ENCODE data around the gene SMPD3. TPM values are rescaled to one million over a fixed set of nuclear protein-coding genes. Genes with fewer than 3 reads are reported as not detected.
A peak's percentile ranks its signal among the peaks of the same experiment; 100 is the strongest.

The SMPD3 gene
- total RNA-seq, 1 donor from 2014 or later: 85.4 TPM

DNA sequence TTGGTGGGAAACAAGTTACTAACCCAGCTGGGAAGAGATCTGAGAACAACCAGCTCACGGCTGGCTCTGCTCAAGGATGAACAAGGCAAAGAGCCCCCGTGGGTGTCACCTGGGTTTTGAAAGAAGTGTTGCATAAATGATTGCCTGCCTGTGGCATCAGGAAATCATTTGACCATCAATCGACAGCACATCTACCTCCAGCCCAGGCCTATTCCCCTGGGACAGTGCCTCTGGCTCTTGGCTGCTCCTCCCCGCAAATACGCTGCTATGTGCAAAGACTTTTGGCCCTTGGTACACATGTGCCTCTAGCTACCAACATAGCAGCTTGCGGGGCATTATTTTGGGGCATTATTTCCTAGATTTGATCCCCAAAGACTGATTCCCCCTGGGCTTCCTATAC, 39.4 kb upstream of the SMPD3 start:
- H3K9me3 Mint-ChIP-seq (ENCODE audit: unreplicated experiment): no peaks in the 10 kb centered on the region
- no peaks in the 10 kb centered on the region for H3K27me3 Mint-ChIP-seq (ENCODE audit: unreplicated experiment)
- H3K27ac Mint-ChIP-seq (ENCODE audit: unreplicated experiment): no peak overlapping the region
- peaks cover 5% of the 10 kb centered on the region for H3K4me1 Mint-ChIP-seq (ENCODE audit: low read depth, unreplicated experiment)
- H3K4me3 Mint-ChIP-seq (ENCODE audit: unreplicated experiment): no peak overlapping the region
- DNase-seq: no peak
- no peak for TF ChIP-seq CTCF (IDR thresholded peaks at IDR 0.05; ENCODE audit: partially characterized antibody, unreplicated experiment)
- H3K36me3 Mint-ChIP-seq (ENCODE audit: unreplicated experiment): no peaks in the 10 kb centered on the region

DNA sequence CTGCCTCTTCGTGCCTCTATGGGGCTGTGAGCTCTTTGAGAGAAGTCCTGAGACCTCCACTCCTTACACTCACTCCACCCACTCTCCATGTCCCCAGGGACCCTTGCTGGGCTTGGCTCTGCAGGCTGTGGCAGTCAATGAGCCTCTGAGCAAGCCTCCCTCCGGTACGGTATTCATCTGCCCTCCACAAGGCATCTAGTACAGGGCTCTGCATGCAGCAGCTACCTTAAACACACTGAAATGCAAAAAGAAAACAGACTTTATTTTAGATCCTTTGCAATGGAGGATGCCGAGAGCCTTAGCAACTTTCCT, 38.9 kb upstream of the SMPD3 start:
- H3K27me3 Mint-ChIP-seq (ENCODE audit: unreplicated experiment): no peaks in the 10 kb centered on the region
- DNase-seq: peak; percentile 55
- H3K4me3 Mint-ChIP-seq (ENCODE audit: unreplicated experiment): no peak overlapping the region
- no peak overlapping the region for H3K27ac Mint-ChIP-seq (ENCODE audit: unreplicated experiment)
- no peak for TF ChIP-seq CTCF (IDR thresholded peaks at IDR 0.05; ENCODE audit: partially characterized antibody, unreplicated experiment)
- no peaks in the 10 kb centered on the region for H3K36me3 Mint-ChIP-seq (ENCODE audit: unreplicated experiment)
- H3K4me1 Mint-ChIP-seq (ENCODE audit: low read depth, unreplicated experiment): peaks cover 5% of the 10 kb centered on the region
- H3K9me3 Mint-ChIP-seq (ENCODE audit: unreplicated experiment): no peaks in the 10 kb centered on the region

DNA sequence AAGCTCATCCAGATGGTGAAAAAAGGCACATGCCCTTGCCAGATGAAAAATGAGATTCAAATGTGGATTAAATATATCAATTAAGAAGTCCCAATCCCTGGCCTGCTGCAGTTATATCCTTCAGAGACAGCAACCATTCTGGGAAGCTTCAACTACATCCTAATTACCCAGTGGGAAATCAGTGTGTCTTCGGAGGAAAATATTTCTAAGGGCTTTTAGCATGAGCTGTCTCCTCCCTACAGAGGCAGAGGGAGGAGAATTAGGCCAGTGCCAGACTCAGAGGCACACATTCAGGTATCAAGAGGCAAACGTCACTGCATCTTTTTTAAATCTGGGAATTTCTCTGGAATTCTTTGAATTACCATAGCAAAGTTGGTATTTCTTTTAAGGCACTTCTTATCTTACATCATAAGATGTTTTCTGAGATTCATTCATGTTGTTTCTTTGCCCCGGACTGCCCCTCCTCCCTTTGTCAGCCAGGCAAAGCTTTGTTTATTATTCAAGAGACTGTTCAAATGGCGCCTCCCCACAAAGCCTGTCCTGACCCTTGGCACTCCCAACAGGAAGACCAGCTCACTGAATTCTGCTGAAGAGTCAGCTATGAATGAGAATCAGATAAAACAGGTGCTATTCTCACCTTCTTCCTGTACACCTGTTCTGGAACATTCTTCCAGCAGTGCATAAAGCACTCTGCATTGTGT, 38.3 kb upstream of the SMPD3 start:
- Mint-ChIP-seq H3K27me3 (ENCODE audit: unreplicated experiment) (no peaks in the 10 kb centered on the region), H3K4me1 (ENCODE audit: low read depth, unreplicated experiment) (peaks cover 5% of the 10 kb centered on the region), H3K27ac (ENCODE audit: unreplicated experiment) (no peak overlapping the region), H3K36me3 (ENCODE audit: unreplicated experiment) (no peaks in the 10 kb centered on the region), H3K4me3 (ENCODE audit: unreplicated experiment) (no peak overlapping the region), H3K9me3 (ENCODE audit: unreplicated experiment) (no peaks in the 10 kb centered on the region)
- DNase-seq: no peak
- no peak for TF ChIP-seq CTCF (IDR thresholded peaks at IDR 0.05; ENCODE audit: partially characterized antibody, unreplicated experiment)

- TF ChIP-seq CTCF (IDR thresholded peaks at IDR 0.05; ENCODE audit: partially characterized antibody, unreplicated experiment): no peak
- Mint-ChIP-seq H3K4me3 (ENCODE audit: unreplicated experiment) (no peak overlapping the region), H3K36me3 (ENCODE audit: unreplicated experiment) (peaks cover 9% of the 10 kb centered on the region), H3K9me3 (ENCODE audit: unreplicated experiment) (peaks cover 5% of the 10 kb centered on the region), H3K4me1 (ENCODE audit: low read depth, unreplicated experiment) (no peaks in the 10 kb centered on the region), H3K27me3 (ENCODE audit: unreplicated experiment) (peaks cover 4% of the 10 kb centered on the region), H3K27ac (ENCODE audit: unreplicated experiment) (no peak overlapping the region)
- no peak for DNase-seq
Measured at GRCh38 chr16:68481636-68482035, 33.3 kb upstream of the SMPD3 start.

GRCh38 chr16:68480084-68480995, 32.0 kb upstream of the SMPD3 start:
- TF ChIP-seq CTCF (IDR thresholded peaks at IDR 0.05; ENCODE audit: partially characterized antibody, unreplicated experiment): no peak
- Mint-ChIP-seq H3K27ac (ENCODE audit: unreplicated experiment) (no peak overlapping the region), H3K4me1 (ENCODE audit: low read depth, unreplicated experiment) (no peaks in the 10 kb centered on the region), H3K9me3 (ENCODE audit: unreplicated experiment) (peaks cover 5% of the 10 kb centered on the region), H3K4me3 (ENCODE audit: unreplicated experiment) (no peak overlapping the region), H3K27me3 (ENCODE audit: unreplicated experiment) (peaks cover 4% of the 10 kb centered on the region), H3K36me3 (ENCODE audit: unreplicated experiment) (peaks cover 9% of the 10 kb centered on the region)
- DNase-seq: no peak

Data from glutamatergic neuron (in vitro differentiated cells).